ENCODE measurements around the gene ZNF652. TPM values are rescaled to one million over a fixed set of nuclear protein-coding genes. Genes with fewer than 3 reads are reported as not detected.

ZNF652 gene
- 8.0 and 9.7 TPM in 2 replicates for total RNA-seq

DNA sequence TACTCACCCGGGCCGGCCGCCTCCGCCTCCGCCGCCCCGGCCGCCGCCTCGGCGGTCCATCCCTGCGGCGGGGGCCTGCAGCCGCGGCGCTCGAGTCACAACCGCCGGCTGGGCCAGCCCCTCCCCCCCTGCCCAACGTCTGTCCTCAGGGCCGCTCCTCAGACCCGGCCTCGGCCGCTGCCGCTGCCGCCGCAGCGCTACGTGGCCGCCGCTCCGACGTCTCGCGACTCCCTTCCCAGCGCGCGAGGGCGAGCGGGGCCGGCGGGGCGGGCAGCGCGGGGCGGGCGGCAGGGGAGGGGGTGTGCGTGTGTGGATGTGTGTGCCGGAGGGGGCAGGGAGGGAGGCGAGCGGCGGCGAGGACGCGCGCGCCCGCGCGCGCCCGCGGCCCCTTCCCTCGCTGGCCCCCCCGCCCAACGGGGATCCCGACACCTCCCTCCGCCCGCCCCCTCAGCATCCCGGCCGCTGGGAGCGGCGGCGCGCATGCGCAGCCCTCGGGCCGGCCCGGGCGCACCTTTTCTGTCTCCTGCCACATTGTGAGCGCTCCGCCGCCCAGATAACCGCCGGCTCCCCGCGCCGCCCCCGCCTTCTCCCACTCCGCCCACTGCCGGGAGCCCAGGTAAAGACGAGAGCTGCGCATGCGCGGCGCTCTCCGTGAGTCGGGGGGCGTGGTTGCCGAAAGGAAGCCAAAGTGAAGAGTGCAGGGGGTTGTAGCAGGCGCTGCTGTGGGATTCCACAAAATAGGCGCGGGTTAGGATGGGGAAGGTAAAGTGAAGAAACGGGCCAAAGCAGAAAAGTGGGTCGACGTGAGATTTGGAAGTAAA, at the start of gene ZNF652:
TSS of gene ZNF652 (minus strand) at position 349 of the 821 bp plus-strand sequence. CDS start 44,525 bp downstream, outside the sequence.

Other genes starting within 250 kb of the ZNF652 start
- gene B4GALNT2, start 229.5 kb downstream of the ZNF652 start, total RNA-seq = 0.35 and 0.98 TPM in 2 replicates
- not detected in 2 replicates for gene GNGT2, start 151.7 kb downstream of the ZNF652 start, total RNA-seq
- gene ABI3, start 151.5 kb downstream of the ZNF652 start, total RNA-seq = not detected in 2 replicates
- gene PHOSPHO1, start 131.5 kb downstream of the ZNF652 start, total RNA-seq = 0.14 TPM in 1 of 2 replicates, not detected in the other
- gene PHB1, start 52.6 kb upstream of the ZNF652 start, total RNA-seq = 150 and 152 TPM in 2 replicates
- gene NGFR, start 133.0 kb upstream of the ZNF652 start, total RNA-seq = 3.2 and 3.9 TPM in 2 replicates
- gene NXPH3, start 213.6 kb upstream of the ZNF652 start, total RNA-seq = 0.21 and 0.23 TPM in 2 replicates